ENCODE measurements around the gene ADAMTSL3. TPM values are rescaled to one million over a fixed set of nuclear protein-coding genes. Genes with fewer than 3 reads are reported as not detected.

Gene ADAMTSL3
- total RNA-seq, 6 experiments from 2014 or later = 7.5 to 28.7 (median 14.0) TPM

DNA sequence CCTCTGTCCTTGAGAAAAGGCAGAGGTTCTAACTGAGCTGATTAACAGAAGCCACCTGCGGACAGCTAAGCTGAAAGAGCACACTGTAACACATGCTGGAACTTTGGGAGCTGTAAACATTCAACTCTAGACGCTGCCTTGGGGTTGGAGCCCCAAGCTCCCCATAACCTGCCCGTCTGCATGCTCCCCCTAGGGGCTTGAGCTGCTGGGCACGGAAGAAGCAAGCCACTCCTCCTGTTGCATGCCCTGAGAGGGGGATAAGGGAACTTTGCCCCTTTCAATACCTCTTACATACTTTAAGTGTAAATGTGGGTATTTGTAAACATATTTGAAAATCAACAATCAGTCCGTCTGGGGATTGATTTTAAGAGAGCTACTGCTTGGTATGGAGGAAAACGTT is 188.4 kb downstream of the ADAMTSL3 start:
- 69% methylated on average over 3 of the region's 6 CpGs for WGBS (ENCODE audit: insufficient coverage, low coverage, low lambda C conversion rate, missing lambda C conversion rate)

DNA sequence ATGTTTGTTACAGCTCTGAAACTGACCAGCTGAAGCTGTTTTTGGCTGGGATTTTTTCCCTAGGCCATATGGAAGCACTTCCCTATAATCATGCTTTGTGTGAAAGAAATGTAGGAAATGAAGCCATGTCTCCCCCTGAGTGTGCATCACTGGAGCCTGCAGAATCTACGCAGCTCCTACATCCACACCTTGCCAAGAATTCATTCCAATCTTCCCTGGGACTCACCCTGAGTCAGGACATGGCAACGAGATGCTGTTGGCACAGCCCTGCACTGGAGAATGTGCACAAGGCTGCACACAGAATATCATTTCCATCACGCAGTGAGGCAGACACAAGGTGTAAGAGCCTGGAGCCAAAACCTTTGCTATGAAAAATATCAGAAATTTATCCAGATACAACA is 189.5 kb downstream of the ADAMTSL3 start:
- Histone ChIP-seq H3K27me3 (no peaks in the 10 kb centered on the region), H3K4me3 (no peak overlapping the region), H3K9me3 (no peaks in the 10 kb centered on the region), H3K27ac (no peak overlapping the region), H3K36me3 (no peaks in the 10 kb centered on the region), H3K4me1 (peaks cover 0 to 20% (median 4%) of the 10 kb centered on the region in 4 donors)
- DNase-seq (no peak), ATAC-seq (no peak)
- WGBS (ENCODE audit: insufficient coverage, low coverage, low lambda C conversion rate, missing lambda C conversion rate) = 88% methylated on average over 3 of the region's 3 CpGs
- no peak for TF ChIP-seq POLR2A (IDR thresholded peaks at IDR 0.05)
- TF ChIP-seq, protein P1, sequence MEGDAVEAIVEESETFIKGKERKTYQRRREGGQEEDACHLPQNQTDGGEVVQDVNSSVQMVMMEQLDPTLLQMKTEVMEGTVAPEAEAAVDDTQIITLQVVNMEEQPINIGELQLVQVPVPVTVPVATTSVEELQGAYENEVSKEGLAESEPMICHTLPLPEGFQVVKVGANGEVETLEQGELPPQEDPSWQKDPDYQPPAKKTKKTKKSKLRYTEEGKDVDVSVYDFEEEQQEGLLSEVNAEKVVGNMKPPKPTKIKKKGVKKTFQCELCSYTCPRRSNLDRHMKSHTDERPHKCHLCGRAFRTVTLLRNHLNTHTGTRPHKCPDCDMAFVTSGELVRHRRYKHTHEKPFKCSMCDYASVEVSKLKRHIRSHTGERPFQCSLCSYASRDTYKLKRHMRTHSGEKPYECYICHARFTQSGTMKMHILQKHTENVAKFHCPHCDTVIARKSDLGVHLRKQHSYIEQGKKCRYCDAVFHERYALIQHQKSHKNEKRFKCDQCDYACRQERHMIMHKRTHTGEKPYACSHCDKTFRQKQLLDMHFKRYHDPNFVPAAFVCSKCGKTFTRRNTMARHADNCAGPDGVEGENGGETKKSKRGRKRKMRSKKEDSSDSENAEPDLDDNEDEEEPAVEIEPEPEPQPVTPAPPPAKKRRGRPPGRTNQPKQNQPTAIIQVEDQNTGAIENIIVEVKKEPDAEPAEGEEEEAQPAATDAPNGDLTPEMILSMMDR (IDR thresholded peaks at IDR 0.05) = no peak
- intact Hi-C loops (cut with DNase I) = no loop called here

More for the DNA sequence above, 188.4 kb downstream of the ADAMTSL3 start:
- no peak overlapping the region for H3K27ac ChIP-seq
- H3K27me3 ChIP-seq = no peaks in the 10 kb centered on the region
- ATAC-seq = no peak
- H3K4me1 ChIP-seq = peaks cover 0 to 19% (median 6%) of the 10 kb centered on the region in 4 donors
- no peak for DNase-seq
- H3K9me3 ChIP-seq = no peaks in the 10 kb centered on the region
- H3K4me3 ChIP-seq = no peak overlapping the region
- TF ChIP-seq, protein P1 (IDR thresholded peaks at IDR 0.05) = no peak
- TF ChIP-seq POLR2A (IDR thresholded peaks at IDR 0.05) = no peak
- no peaks in the 10 kb centered on the region for H3K36me3 ChIP-seq
- intact Hi-C loops (cut with DNase I) = no loop called here

DNA sequence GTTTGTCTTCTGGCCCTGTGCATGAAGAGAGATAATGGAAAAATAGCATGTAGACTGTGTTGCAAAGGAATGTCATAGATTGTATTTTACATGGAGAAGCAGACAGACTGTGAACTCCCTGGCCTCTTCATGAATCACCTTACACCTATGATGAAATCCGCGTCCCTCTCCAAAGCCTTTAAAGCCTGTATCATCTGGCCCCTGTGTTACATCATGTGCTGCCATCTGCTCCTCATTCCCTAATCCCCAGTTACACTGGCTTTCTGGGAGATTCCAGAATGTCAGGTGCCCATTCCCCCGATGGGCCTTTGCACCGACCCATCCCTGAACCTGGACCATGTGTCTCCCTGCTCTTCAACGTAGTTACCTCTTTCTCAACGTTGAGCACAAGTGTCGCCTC is 190.8 kb downstream of the ADAMTSL3 start:
- Histone ChIP-seq H3K4me3 (no peak overlapping the region), H3K36me3 (no peaks in the 10 kb centered on the region), H3K4me1 (peaks cover 0 to 20% (median 7%) of the 10 kb centered on the region in 4 donors), H3K27me3 (no peaks in the 10 kb centered on the region), H3K27ac (peak overlapping the region; percentile 56 to 73 (median 66)), H3K9me3 (no peaks in the 10 kb centered on the region)
- no peak for DNase-seq
- ATAC-seq = peak; percentile 33 to 65 (median 53)
- intact Hi-C loops (cut with DNase I) = no loop called here
- TF ChIP-seq POLR2A (IDR thresholded peaks at IDR 0.05) = no peak
- TF ChIP-seq, protein P1 (IDR thresholded peaks at IDR 0.05) = no peak
- 89% methylated on average over 5 of the region's 7 CpGs for WGBS (ENCODE audit: insufficient coverage, low coverage, low lambda C conversion rate, missing lambda C conversion rate)

DNA sequence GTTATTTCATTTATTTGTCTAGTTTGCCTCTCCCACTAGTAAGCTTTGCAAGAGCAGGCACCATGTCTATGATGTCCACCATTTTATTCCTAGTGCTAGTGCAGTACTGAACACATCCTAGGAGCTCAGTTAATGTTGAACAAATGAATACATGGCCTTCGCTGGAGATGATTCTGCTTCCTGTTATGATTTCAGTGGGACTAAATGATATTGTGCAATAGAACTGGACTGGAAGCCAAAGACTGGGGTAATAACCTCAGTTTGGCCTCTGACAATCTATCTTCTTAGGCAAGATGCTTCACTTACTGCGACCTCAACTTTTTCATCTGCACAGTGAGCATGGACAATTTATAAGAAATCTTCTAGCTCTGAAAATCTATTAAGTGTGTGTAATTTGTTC is 191.3 kb downstream of the ADAMTSL3 start:
- no peaks in the 10 kb centered on the region for H3K9me3 ChIP-seq
- H3K27ac ChIP-seq = peak overlapping the region; percentile 56 to 73 (median 66)
- H3K27me3 ChIP-seq = no peaks in the 10 kb centered on the region
- peaks cover 0 to 20% (median 7%) of the 10 kb centered on the region in 4 donors for H3K4me1 ChIP-seq
- H3K36me3 ChIP-seq = no peaks in the 10 kb centered on the region
- peak; percentile 77 to 89 (median 80) for ATAC-seq
- 19% methylated on average over 2 of the region's 2 CpGs for WGBS (ENCODE audit: insufficient coverage, low coverage, low lambda C conversion rate, missing lambda C conversion rate)
- intact Hi-C loops (cut with DNase I) = no loop called here
- TF ChIP-seq, protein P1 (IDR thresholded peaks at IDR 0.05) = no peak
- TF ChIP-seq POLR2A (IDR thresholded peaks at IDR 0.05) = peak; percentile 34
- H3K4me3 ChIP-seq = no peak overlapping the region
- no peak for DNase-seq

DNA sequence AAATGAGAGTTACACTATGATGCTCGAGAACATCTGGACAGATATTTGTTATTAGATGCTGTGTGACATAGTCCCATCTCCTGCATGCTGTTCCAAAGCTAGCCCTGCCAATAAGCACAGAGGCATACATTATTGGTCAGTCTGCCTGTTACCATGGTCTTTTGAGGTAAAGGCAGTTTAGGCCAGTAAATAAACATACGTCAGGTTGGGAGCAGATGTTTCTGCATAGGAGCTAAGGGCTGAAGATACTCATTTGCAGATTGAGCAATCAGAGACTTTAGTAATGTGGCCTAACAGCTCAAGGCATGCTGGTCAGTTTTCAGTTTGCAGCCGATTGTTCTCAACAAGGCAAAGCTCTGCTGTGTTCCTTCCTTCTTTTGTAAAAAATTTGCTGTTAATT is 192.9 kb downstream of the ADAMTSL3 start:
- ATAC-seq = peak; percentile 46 to 59 (median 48)
- no peaks in the 10 kb centered on the region for H3K36me3 ChIP-seq
- H3K27me3 ChIP-seq = no peaks in the 10 kb centered on the region
- no peaks in the 10 kb centered on the region for H3K9me3 ChIP-seq
- no peak for DNase-seq
- intact Hi-C loops (cut with DNase I) = no loop called here
- no peak overlapping the region for H3K4me3 ChIP-seq
- peaks cover 0 to 20% (median 7%) of the 10 kb centered on the region in 4 donors for H3K4me1 ChIP-seq
- no peak overlapping the region for H3K27ac ChIP-seq
- WGBS (ENCODE audit: insufficient coverage, low coverage, low lambda C conversion rate, missing lambda C conversion rate) = 50% methylated on average over 3 of the region's 3 CpGs
- no peak for TF ChIP-seq POLR2A (IDR thresholded peaks at IDR 0.05)
